Astrocyte (in vitro differentiated cells and primary cell): ENCODE measurements around the gene RAPSN. TPM values are rescaled to one million over a fixed set of nuclear protein-coding genes. Genes with fewer than 3 reads are reported as not detected.

Experiments
- DNase-seq: peaks from one replicate; pipeline ENCODE4 v3.0.0-alpha.2; 2010; ENCODE audit warnings: low read depth
- FAIRE-seq: peaks from 2 replicates; lab custom pipeline; 2011; peaks lifted over from hg19 to GRCh38; lab: Jason Lieb, UNC
- H2AFZ ChIP-seq: 2 replicates; pipeline ENCODE4 v1.6.0; 2012; ENCODE audit warnings: low read depth, low read length, inconsistent platforms
- H3K27ac ChIP-seq: 2 replicates; pipeline ENCODE4 v1.5.1; 2011; ENCODE audit warnings: low read depth, low read length, inconsistent platforms
- H3K27me3 ChIP-seq: 2 replicates; pipeline ENCODE4 v1.6.0; 2011; ENCODE audit warnings: low read length, inconsistent platforms; ENCODE audit not compliant: insufficient read depth
- H3K36me3 ChIP-seq: 2 replicates; pipeline ENCODE4 v1.5.1; 2011; ENCODE audit warnings: low read length, inconsistent platforms; ENCODE audit not compliant: insufficient read depth
- H3K4me1 ChIP-seq: 2 replicates; pipeline ENCODE4 v1.5.1; 2011; ENCODE audit warnings: low read length, inconsistent platforms; ENCODE audit not compliant: insufficient read depth
- H3K4me2 ChIP-seq: 2 replicates; pipeline ENCODE4 v1.6.0; 2012; ENCODE audit warnings: low read length, inconsistent platforms
- H3K4me3 ChIP-seq: 2 replicates; pipeline ENCODE4 v1.5.1; 2011; ENCODE audit warnings: low read depth, mild to moderate bottlenecking, low read length, inconsistent platforms; ENCODE audit not compliant: insufficient read depth
- H3K79me2 ChIP-seq: 2 replicates; pipeline ENCODE4 v1.6.0; 2012; ENCODE audit warnings: mild to moderate bottlenecking, low read length, inconsistent platforms; ENCODE audit not compliant: insufficient read depth
- H3K9ac ChIP-seq: 2 replicates; pipeline ENCODE4 v1.6.0; 2012; ENCODE audit warnings: mild to moderate bottlenecking, low read length, inconsistent platforms
- H3K9me3 ChIP-seq: 2 replicates; pipeline ENCODE4 v1.5.1; 2012; ENCODE audit warnings: low read depth, mild to moderate bottlenecking, low read length, inconsistent platforms; ENCODE audit not compliant: insufficient read depth
- H4K20me1 ChIP-seq: 2 replicates; pipeline ENCODE4 v1.6.0; 2012; ENCODE audit warnings: low read length, inconsistent platforms; ENCODE audit not compliant: insufficient read depth
- H3K27ac Mint-ChIP-seq: one replicate; pipeline ENCODE4 v1.8.0; 2021; ENCODE audit warnings: mild to moderate bottlenecking, mixed read lengths; ENCODE audit not compliant: unreplicated experiment
- H3K27me3 Mint-ChIP-seq: one replicate; pipeline ENCODE4 v1.8.0; 2021; ENCODE audit warnings: low read depth, mixed read lengths; ENCODE audit not compliant: unreplicated experiment
- H3K36me3 Mint-ChIP-seq: one replicate; pipeline ENCODE4 v1.8.0; 2021; ENCODE audit warnings: low read depth, mixed read lengths; ENCODE audit not compliant: unreplicated experiment
- H3K4me1 Mint-ChIP-seq: one replicate; pipeline ENCODE4 v1.8.0; 2021; ENCODE audit warnings: low read depth, mixed read lengths; ENCODE audit not compliant: unreplicated experiment
- H3K4me3 Mint-ChIP-seq: one replicate; pipeline ENCODE4 v1.8.0; 2021; ENCODE audit warnings: mild to moderate bottlenecking, moderate library complexity, mixed read lengths; ENCODE audit not compliant: unreplicated experiment
- H3K9me3 Mint-ChIP-seq: one replicate; pipeline ENCODE4 v1.8.0; 2021; ENCODE audit warnings: mild to moderate bottlenecking, mixed read lengths; ENCODE audit not compliant: unreplicated experiment
- CTCF ChIP-seq: IDR thresholded peaks from 2 replicates; pipeline ENCODE4 v1.5.1; 2011; ENCODE audit warnings: low read depth, mild to moderate bottlenecking, inconsistent platforms, low read length, moderate library complexity; ENCODE audit not compliant: insufficient read depth
- EZH2 ChIP-seq: IDR thresholded peaks from 2 replicates; pipeline ENCODE4 v1.6.1; 2012; ENCODE audit warnings: mild to moderate bottlenecking, low read length, inconsistent platforms; ENCODE audit not compliant: insufficient read depth
- total RNA-seq: library from RNA; stranded (reverse); gene quantifications from 2 replicates; pipeline ENCODE4 v1.2.1, GENCODE V29; 2021

The RAPSN gene
- total RNA-seq, 1 donor from 2014 or later: 0.86 TPM

GRCh38 chr11:47396049-47396320, 53.0 kb downstream of the RAPSN start:
- Mint-ChIP-seq H3K9me3 (no peaks in the 10 kb centered on the region), H3K4me1 (peaks cover 18% of the 10 kb centered on the region), H3K27me3 (no peaks in the 10 kb centered on the region), H3K4me3 (no peak overlapping the region), H3K27ac (no peak overlapping the region), H3K36me3 (no peaks in the 10 kb centered on the region)
- Histone ChIP-seq H3K9ac (no peak overlapping the region), H4K20me1 (no peaks in the 10 kb centered on the region), H3K27me3 (no peaks in the 10 kb centered on the region), H3K9me3 (no peaks in the 10 kb centered on the region), H3K4me2 (no peak overlapping the region), H3K27ac (no peak overlapping the region), H3K36me3 (no peaks in the 10 kb centered on the region), H2AFZ (no peak overlapping the region), H3K4me3 (no peak overlapping the region), H3K79me2 (no peaks in the 10 kb centered on the region), H3K4me1 (peaks cover 6% of the 10 kb centered on the region)
- FAIRE-seq (no peak), DNase-seq (no peak)
- TF ChIP-seq EZH2 (no peak), CTCF (no peak)

- Histone ChIP-seq H3K27me3 (no peaks in the 10 kb centered on the region), H3K4me1 (peaks cover 6% of the 10 kb centered on the region), H3K36me3 (no peaks in the 10 kb centered on the region), H3K4me2 (no peak overlapping the region), H3K4me3 (no peak overlapping the region), H3K27ac (peak overlapping the region; percentile 42), H2AFZ (no peak overlapping the region), H3K9me3 (no peaks in the 10 kb centered on the region), H3K79me2 (no peaks in the 10 kb centered on the region), H4K20me1 (no peaks in the 10 kb centered on the region), H3K9ac (peak overlapping the region; percentile 31)
- FAIRE-seq: no peak
- H3K27ac Mint-ChIP-seq: no peak overlapping the region
- H3K9me3 Mint-ChIP-seq: no peaks in the 10 kb centered on the region
- peaks cover 18% of the 10 kb centered on the region for H3K4me1 Mint-ChIP-seq
- no peak overlapping the region for H3K4me3 Mint-ChIP-seq
- no peaks in the 10 kb centered on the region for H3K27me3 Mint-ChIP-seq
- no peak for DNase-seq
- H3K36me3 Mint-ChIP-seq: no peaks in the 10 kb centered on the region
- TF ChIP-seq EZH2: no peak
- TF ChIP-seq CTCF: no peak
Observed at GRCh38 chr11:47395223-47396048, 53.5 kb downstream of the RAPSN start.
